Thoracic aorta (tissue), 2 donors: ENCODE results near the gene PEX16. TPM values are rescaled to one million over a fixed set of nuclear protein-coding genes. Genes with fewer than 3 reads are reported as not detected.
A peak's percentile ranks its signal among the peaks of the same experiment; 100 is the strongest.

Experiments used
- ATAC-seq: fragments of 150-250 bp; one replicate; pipeline ENCODE4 v1.8.0; 2017; ENCODE audit warnings: low read depth; ENCODE audit not compliant: insufficient number of reproducible peaks, low FRiP score
- DNase-seq: peaks from one replicate; pipeline ENCODE4 v3.0.0-alpha.2; 2020; ENCODE audit warnings: low spot score
- H3K27ac ChIP-seq, 2 donors: fragments of 200-600 bp; sonication (generic); 1 replicate in 1 of 2; 2 replicates in 1 of 2; pipeline ENCODE4 v1.5.1; 2016; ENCODE audit warnings: mild to moderate bottlenecking in 2 of 2, moderate library complexity in 2 of 2
- H3K27me3 ChIP-seq: fragments of 200-600 bp; sonication (generic); replicated peaks from 2 replicates; pipeline ENCODE4 v1.6.0; 2016; ENCODE audit warnings: mild to moderate bottlenecking; ENCODE audit not compliant: insufficient read depth
- H3K36me3 ChIP-seq: fragments of 200-600 bp; sonication (generic); one replicate; pipeline ENCODE4 v1.5.1; 2016
- H3K4me1 ChIP-seq, 2 donors: fragments of 200-600 bp; sonication (generic); 1 replicate in 1 of 2; 2 replicates in 1 of 2; pipeline versions ENCODE4 v1.5.1 to v1.6.0; 2016; ENCODE audit warnings: low read depth in 2 of 2, mild to moderate bottlenecking in 1 of 2; ENCODE audit not compliant: control insufficient read depth in 1 of 2
- H3K4me3 ChIP-seq: fragments of 200-600 bp; sonication (generic); 2 replicates; pipeline ENCODE4 v1.5.1; 2016; ENCODE audit warnings: mild to moderate bottlenecking
- H3K9me3 ChIP-seq: fragments of 200-600 bp; sonication (generic); 2 replicates; pipeline ENCODE4 v1.5.1; 2016
- total RNA-seq, 2 donors: library from RNA; depleted of rRNA; stranded (reverse); fragments of >200 nt; gene quantifications; one replicate each; pipeline versions ENCODE4 v1.1.0 to v1.2.3, GENCODE V29; 2016
- TF ChIP-seq, protein P1 (sequence below): fragments of 200-600 bp; sonication (generic); IDR thresholded peaks from one replicate; pipeline ENCODE4 v1.5.1; 2019; ENCODE audit warnings: antibody characterized with exemption

PEX16 gene
- total RNA-seq, 2 donors from 2014 or later: 12.1 to 19.8 TPM

- H3K27me3 ChIP-seq: no peaks in the 10 kb centered on the region
- TF ChIP-seq, protein P1, sequence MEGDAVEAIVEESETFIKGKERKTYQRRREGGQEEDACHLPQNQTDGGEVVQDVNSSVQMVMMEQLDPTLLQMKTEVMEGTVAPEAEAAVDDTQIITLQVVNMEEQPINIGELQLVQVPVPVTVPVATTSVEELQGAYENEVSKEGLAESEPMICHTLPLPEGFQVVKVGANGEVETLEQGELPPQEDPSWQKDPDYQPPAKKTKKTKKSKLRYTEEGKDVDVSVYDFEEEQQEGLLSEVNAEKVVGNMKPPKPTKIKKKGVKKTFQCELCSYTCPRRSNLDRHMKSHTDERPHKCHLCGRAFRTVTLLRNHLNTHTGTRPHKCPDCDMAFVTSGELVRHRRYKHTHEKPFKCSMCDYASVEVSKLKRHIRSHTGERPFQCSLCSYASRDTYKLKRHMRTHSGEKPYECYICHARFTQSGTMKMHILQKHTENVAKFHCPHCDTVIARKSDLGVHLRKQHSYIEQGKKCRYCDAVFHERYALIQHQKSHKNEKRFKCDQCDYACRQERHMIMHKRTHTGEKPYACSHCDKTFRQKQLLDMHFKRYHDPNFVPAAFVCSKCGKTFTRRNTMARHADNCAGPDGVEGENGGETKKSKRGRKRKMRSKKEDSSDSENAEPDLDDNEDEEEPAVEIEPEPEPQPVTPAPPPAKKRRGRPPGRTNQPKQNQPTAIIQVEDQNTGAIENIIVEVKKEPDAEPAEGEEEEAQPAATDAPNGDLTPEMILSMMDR: no peak
- peaks cover 9 to 20% of the 10 kb centered on the region in 2 donors for H3K4me1 ChIP-seq
- DNase-seq: no peak
- peak overlapping the region; percentile 86 to 89 for H3K27ac ChIP-seq
- peak overlapping the region; percentile 86 for H3K4me3 ChIP-seq
- H3K36me3 ChIP-seq: peaks cover 25% of the 10 kb centered on the region
- no peak for ATAC-seq
- no peaks in the 10 kb centered on the region for H3K9me3 ChIP-seq
Observed at GRCh38 chr11:45917286-45917622, 423 bp downstream of the PEX16 start.

GRCh38 chr11:45915446-45915845, 2.2 kb downstream of the PEX16 start:
- ATAC-seq (no peak), DNase-seq (no peak)
- Histone ChIP-seq H3K9me3 (no peaks in the 10 kb centered on the region), H3K4me1 (peaks cover 7 to 16% of the 10 kb centered on the region in 2 donors), H3K4me3 (no peak overlapping the region), H3K27me3 (no peaks in the 10 kb centered on the region), H3K27ac (no peak overlapping the region), H3K36me3 (peaks cover 42% of the 10 kb centered on the region)
- TF ChIP-seq, protein P1: no peak

- TF ChIP-seq, protein P1: no peak
- H3K4me3 ChIP-seq: no peak overlapping the region
- DNase-seq (no peak), ATAC-seq (no peak)
- H3K9me3 ChIP-seq: no peaks in the 10 kb centered on the region
- no peaks in the 10 kb centered on the region for H3K27me3 ChIP-seq
- H3K36me3 ChIP-seq: peaks cover 42% of the 10 kb centered on the region
- H3K4me1 ChIP-seq: peaks cover 7 to 16% of the 10 kb centered on the region in 2 donors
- H3K27ac ChIP-seq: no peak overlapping the region
Observed at GRCh38 chr11:45913942-45914635, 3.6 kb downstream of the PEX16 start.

DNA sequence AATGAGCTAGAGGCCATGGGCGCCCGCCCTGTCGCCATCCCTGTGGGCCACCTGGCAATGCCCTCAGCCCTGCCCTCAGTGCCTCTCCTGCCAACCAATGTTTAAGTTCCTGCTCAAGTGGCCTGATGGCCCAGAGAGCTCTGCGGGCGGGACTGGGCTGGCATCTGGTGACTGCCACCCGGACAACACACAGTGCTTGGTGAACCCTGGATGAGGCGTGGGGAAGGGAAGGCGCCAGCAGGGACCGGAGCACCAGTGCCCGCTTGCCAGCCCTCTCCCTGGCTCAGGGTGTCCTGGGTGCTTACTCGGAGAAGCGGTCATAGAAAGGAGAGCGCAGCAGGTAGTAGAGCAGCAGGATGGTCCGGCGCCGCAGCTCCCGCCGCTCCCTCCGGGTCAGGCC, 4.2 kb downstream of the PEX16 start:
- Histone ChIP-seq H3K27me3 (no peaks in the 10 kb centered on the region), H3K4me1 (peaks cover 7 to 16% of the 10 kb centered on the region in 2 donors), H3K36me3 (peaks cover 42% of the 10 kb centered on the region), H3K27ac (no peak overlapping the region), H3K4me3 (no peak overlapping the region), H3K9me3 (no peaks in the 10 kb centered on the region)
- TF ChIP-seq, protein P1: no peak
- DNase-seq: no peak
- no peak for ATAC-seq

GRCh38 chr11:45910623-45911022, 7.1 kb downstream of the PEX16 start:
- no peak overlapping the region for H3K27ac ChIP-seq
- DNase-seq (no peak), ATAC-seq (no peak)
- H3K9me3 ChIP-seq: no peaks in the 10 kb centered on the region
- no peaks in the 10 kb centered on the region for H3K4me1 ChIP-seq
- no peaks in the 10 kb centered on the region for H3K27me3 ChIP-seq
- TF ChIP-seq, protein P1: no peak
- peaks cover 39% of the 10 kb centered on the region for H3K36me3 ChIP-seq
- no peak overlapping the region for H3K4me3 ChIP-seq
